22Rv1 (cell line): ENCODE data around the gene SLC38A1.

Experiments
- H3K27ac ChIP-seq: fragments of 450-650 bp; 2 replicates; pipeline ENCODE4 v1.5.1; 2017
- ZFX ChIP-seq: fragments of 450-650 bp; IDR thresholded peaks from 2 replicates; pipeline ENCODE4 v1.6.1; 2017; ENCODE audit warnings: antibody characterized with exemption, borderline replicate concordance
- TF ChIP-seq, protein P1 (sequence below): fragments of 450-650 bp; IDR thresholded peaks from 2 replicates; pipeline ENCODE4 v1.5.1; 2017; ENCODE audit warnings: mild to moderate bottlenecking

SLC38A1 gene

DNA sequence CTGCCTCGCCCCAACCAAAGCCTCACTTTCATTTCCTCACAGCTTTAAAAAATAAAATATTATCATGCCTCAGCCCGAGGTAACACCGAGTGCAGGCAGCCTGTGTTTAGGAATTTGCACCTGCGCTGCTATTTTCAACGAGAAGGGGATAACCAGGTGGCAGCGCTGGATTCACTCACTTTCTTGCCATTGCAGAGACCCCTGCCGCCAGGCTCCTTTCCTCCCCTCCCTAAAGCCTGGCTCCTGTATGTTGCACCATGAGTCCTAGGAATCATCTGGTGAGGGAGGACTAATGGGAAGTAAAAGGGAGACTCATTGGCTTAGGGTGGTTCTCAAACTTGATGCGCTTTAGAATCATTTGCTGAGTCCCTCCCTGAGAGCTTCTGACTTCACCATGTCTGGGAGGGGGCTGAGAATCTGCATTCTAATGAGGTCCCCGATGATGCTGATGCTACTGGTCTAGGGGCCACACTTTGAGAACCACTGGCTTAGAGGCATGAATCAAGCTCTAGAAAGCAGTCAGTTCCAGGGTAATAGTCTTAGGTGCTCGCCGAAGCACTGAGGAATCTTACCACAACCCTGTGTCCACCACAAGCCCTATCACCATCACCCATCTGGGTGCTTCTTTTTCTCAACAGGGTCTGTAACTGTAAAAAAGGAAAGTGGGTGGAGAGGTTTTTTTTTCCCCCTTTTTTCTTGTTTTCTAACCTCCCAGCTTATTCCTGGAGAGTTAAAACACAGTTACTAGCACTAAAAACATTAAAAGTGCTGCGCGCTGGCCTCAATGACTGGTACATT is 83.8 kb downstream of the SLC38A1 start:
- TF ChIP-seq, protein P1, sequence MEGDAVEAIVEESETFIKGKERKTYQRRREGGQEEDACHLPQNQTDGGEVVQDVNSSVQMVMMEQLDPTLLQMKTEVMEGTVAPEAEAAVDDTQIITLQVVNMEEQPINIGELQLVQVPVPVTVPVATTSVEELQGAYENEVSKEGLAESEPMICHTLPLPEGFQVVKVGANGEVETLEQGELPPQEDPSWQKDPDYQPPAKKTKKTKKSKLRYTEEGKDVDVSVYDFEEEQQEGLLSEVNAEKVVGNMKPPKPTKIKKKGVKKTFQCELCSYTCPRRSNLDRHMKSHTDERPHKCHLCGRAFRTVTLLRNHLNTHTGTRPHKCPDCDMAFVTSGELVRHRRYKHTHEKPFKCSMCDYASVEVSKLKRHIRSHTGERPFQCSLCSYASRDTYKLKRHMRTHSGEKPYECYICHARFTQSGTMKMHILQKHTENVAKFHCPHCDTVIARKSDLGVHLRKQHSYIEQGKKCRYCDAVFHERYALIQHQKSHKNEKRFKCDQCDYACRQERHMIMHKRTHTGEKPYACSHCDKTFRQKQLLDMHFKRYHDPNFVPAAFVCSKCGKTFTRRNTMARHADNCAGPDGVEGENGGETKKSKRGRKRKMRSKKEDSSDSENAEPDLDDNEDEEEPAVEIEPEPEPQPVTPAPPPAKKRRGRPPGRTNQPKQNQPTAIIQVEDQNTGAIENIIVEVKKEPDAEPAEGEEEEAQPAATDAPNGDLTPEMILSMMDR, result no peak
- TF ChIP-seq ZFX, result no peak
- no peak overlapping the region for H3K27ac ChIP-seq

DNA sequence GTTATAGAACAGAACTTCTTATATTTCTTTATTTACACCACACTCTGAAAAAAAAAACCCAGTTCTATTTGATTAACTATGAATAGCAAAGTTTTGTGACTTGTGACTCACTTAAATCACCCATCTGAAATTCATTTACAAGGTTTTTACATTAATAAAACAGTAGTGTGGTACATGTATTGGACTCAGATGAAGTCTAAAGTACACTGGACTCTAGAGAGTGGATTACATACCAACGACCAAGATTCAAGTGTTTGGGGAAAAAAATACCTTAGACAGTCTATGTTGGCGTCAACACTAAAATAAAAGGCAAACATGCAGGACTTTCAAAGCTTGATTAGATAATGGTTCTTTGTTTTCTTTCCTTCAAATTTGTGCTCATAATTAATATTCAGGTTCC is 85.7 kb downstream of the SLC38A1 start:
- no peak overlapping the region for H3K27ac ChIP-seq
- no peak for TF ChIP-seq ZFX
- TF ChIP-seq, protein P1, result no peak

DNA sequence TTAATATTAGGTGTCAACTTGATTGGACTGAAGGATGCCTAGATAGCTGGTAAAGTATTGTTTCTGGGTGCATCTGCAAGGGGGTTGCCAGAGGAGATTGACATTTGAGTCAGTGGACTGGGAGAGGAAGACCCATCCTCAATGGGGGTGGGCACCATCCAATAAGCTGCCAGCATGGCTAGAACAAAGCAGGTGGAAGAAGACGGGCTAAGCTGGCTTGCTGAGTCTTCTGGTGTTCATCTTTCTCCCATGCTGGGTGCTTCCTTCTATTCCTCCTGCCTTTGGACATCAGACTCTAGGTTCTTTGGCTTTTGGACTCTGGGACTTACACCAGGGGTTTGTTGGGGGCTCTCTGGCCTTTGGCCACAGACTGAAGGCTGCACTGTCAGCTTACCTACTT is 87.4 kb downstream of the SLC38A1 start:
- no peak for TF ChIP-seq ZFX
- TF ChIP-seq, protein P1, result no peak
- no peak overlapping the region for H3K27ac ChIP-seq

DNA sequence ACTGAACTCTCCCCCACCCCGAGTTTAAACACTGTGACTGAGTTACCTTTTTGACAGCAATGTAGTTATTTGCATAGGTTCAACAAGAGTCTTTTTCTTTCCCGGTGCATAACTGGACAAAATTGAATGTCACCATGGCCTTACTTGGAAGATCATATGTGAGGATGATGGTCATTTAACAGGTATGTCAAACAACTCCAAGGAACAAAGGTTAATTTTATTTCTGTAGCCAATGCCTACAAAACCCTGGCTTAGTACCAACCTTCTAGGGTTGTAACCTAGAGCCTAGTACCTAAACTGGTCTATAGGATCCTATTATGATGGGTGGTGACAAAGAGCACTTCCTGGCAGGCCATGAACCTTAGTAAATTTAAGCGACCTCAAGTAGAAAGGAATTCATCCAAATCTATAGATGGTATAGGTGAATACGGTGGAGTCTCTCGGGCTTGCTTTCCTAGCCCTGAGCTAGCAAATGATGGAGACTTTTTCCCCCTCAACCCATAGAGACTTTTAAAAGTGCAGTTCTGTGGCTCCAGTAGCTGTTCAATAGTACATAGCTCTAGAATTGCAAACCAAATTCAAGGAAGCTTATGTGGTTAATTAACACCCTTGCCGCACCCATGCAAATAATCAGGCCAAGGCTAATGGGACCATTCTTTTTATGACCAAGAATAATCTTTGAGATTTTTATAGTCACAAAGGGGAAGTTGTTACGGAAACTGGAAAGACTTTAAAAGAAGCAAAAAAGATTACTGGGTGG is 89.0 kb downstream of the SLC38A1 start:
- no peak for TF ChIP-seq ZFX
- TF ChIP-seq, protein P1, result no peak
- H3K27ac ChIP-seq, result peak overlapping the region; percentile 14

DNA sequence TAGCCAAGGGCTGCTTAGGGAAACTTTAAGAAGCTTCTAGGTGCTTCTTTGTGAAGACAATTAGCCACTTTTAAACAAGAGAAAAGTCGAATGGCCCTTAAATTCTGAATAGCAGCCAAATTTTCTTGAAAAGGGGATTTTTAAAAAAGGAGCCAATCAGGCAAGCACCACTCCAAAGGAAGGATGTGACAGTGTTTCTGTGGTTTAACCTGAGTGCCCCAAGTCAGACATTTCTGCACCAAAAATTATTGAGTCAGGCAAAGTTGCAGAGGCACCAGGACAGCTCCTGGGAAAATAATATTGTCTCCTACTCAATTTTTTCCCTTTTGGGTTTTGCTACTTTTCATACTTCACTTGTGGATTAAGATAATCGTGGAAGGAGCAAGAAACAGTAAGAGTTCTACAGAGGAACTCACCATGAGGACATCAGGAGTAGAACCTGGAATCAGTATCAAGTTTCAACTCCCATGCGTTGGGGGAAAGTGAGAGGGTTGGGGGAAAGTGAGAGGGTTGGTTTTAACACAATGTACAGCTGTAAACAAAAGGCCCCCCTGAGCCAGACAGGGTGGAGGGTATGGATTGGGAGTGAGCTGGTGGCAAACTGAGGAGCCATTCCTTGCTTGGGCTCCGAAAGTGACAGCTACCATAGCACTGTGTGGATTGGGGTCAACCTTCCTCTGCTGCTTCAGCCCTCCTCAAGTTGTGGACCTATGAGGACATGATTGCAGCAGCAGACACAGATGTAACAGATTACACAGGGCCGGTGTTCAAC is 90.8 kb downstream of the SLC38A1 start:
- TF ChIP-seq ZFX, result no peak
- TF ChIP-seq, protein P1, result no peak

DNA sequence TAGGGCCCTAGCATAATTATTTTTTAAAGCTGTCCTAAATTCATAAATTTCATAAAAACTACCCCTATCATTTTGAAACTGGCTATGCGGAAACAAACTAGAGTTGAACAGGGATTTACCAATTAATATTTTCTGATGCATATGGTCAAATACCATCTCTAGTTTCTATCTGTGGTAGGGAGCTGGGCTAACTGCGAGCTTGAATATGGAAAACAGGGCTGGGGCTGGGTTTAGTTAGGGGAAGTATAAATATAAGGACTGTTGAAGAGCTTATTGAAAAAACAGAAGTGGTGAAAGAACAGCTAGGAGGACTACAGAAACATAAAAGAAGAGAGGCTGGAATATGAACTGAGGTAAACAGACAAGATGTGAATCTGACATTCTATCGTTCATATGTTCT is 91.8 kb downstream of the SLC38A1 start:
- TF ChIP-seq ZFX, result no peak
- TF ChIP-seq, protein P1, result no peak
- H3K27ac ChIP-seq, result peak overlapping the region; percentile 18; the same call in 1 of the 2 replicates

More for the DNA sequence above, 90.8 kb downstream of the SLC38A1 start:
- no peak overlapping the region for H3K27ac ChIP-seq
